Measurements from ENCODE around the gene HNRNPAB. TPM values are rescaled to one million over a fixed set of nuclear protein-coding genes. Genes with fewer than 3 reads are reported as not detected.

Gene HNRNPAB
- total RNA-seq, 1 donor from 2014 or later, result 162 TPM

DNA sequence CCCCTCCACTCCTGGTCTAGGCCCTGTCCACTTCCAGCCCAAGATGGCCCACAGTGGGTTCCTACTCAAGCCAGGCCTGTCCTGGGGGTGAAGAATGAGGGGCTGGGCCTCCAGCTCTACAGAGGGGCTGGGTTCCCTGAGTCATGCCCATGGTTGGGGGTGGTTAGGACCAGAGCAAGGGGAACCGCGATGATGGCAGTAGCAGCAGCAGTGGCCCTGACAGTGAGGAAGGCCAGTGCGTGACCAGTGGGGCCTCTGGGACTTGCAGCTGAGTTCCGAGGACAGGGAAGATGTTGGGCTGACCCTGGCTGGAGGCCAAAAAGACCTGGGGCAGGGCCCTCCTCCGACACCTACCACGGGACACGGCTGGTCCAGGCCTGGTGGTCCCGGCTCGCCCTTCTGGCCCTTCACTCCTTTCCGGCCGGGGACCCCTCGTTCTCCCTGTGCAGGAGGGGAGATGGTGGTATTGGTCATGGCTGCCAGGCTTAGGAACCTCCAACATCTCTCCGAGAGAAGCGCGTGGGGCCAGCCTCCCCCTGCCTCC is 37.4 kb downstream of the HNRNPAB start:
- no peak for DNase-seq (ENCODE audit: low spot score)
- Mint-ChIP-seq H3K36me3 (ENCODE audit: low read depth, unreplicated experiment) (peaks cover 7% of the 10 kb centered on the region), H3K4me3 (ENCODE audit: unreplicated experiment) (no peak overlapping the region), H3K9me3 (ENCODE audit: unreplicated experiment) (no peaks in the 10 kb centered on the region), H3K27me3 (ENCODE audit: unreplicated experiment) (peaks cover 13% of the 10 kb centered on the region), H3K4me1 (ENCODE audit: unreplicated experiment) (peaks cover 5% of the 10 kb centered on the region), H3K27ac (ENCODE audit: unreplicated experiment) (no peak overlapping the region)
- TF ChIP-seq, protein P1, sequence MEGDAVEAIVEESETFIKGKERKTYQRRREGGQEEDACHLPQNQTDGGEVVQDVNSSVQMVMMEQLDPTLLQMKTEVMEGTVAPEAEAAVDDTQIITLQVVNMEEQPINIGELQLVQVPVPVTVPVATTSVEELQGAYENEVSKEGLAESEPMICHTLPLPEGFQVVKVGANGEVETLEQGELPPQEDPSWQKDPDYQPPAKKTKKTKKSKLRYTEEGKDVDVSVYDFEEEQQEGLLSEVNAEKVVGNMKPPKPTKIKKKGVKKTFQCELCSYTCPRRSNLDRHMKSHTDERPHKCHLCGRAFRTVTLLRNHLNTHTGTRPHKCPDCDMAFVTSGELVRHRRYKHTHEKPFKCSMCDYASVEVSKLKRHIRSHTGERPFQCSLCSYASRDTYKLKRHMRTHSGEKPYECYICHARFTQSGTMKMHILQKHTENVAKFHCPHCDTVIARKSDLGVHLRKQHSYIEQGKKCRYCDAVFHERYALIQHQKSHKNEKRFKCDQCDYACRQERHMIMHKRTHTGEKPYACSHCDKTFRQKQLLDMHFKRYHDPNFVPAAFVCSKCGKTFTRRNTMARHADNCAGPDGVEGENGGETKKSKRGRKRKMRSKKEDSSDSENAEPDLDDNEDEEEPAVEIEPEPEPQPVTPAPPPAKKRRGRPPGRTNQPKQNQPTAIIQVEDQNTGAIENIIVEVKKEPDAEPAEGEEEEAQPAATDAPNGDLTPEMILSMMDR (IDR thresholded peaks at IDR 0.05; ENCODE audit: unreplicated experiment), result no peak

DNA sequence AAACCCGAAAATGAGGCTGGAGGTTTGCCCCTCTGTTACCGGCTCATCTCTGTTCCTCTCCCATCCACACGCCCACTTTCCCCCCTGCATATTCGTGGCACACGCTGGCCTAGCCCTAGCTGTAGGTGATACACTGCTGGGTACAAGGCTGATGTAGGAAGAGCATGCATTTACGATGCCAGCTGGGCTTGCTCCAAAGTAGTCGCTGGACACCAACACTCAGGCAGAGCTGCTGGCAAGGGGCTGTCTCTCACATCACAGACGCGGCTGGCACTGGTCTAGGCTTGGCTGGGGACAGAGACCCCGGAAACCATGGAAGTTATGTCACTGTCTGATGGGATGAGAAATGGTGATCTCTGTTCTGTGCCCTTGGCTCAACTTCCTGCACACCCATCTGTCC is 38.1 kb downstream of the HNRNPAB start:
- Mint-ChIP-seq H3K36me3 (ENCODE audit: low read depth, unreplicated experiment) (peaks cover 7% of the 10 kb centered on the region), H3K4me3 (ENCODE audit: unreplicated experiment) (no peak overlapping the region), H3K4me1 (ENCODE audit: unreplicated experiment) (peaks cover 5% of the 10 kb centered on the region), H3K9me3 (ENCODE audit: unreplicated experiment) (no peaks in the 10 kb centered on the region), H3K27me3 (ENCODE audit: unreplicated experiment) (peaks cover 15% of the 10 kb centered on the region), H3K27ac (ENCODE audit: unreplicated experiment) (no peak overlapping the region)
- no peak for DNase-seq (ENCODE audit: low spot score)
- TF ChIP-seq, protein P1 (IDR thresholded peaks at IDR 0.05; ENCODE audit: unreplicated experiment), result no peak

DNA sequence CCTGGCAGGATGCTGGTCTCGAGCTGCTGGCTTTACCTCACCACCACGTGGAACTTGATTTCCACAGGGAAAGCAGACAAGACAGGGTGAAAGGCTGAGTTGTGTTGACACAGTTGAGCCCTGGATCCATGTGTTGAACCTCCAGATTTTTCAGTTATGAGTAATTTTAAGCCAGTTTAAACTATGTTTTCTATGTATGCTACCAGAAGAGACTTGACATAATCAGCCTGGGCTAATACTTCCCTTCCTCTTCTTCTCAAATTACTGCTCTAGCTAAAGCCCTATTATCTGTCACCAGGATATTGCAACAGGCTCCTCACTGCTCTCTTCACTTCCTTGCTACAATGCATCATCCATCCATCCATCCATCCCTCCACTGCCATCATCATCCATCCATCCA is 40.2 kb downstream of the HNRNPAB start:
- H3K9me3 Mint-ChIP-seq (ENCODE audit: unreplicated experiment), result no peaks in the 10 kb centered on the region
- TF ChIP-seq, protein P1 (IDR thresholded peaks at IDR 0.05; ENCODE audit: unreplicated experiment), result no peak
- H3K27ac Mint-ChIP-seq (ENCODE audit: unreplicated experiment), result no peak overlapping the region
- peaks cover 4% of the 10 kb centered on the region for H3K4me1 Mint-ChIP-seq (ENCODE audit: unreplicated experiment)
- peaks cover 13% of the 10 kb centered on the region for H3K27me3 Mint-ChIP-seq (ENCODE audit: unreplicated experiment)
- peaks cover 6% of the 10 kb centered on the region for H3K36me3 Mint-ChIP-seq (ENCODE audit: low read depth, unreplicated experiment)
- no peak for DNase-seq (ENCODE audit: low spot score)
- H3K4me3 Mint-ChIP-seq (ENCODE audit: unreplicated experiment), result no peak overlapping the region

DNA sequence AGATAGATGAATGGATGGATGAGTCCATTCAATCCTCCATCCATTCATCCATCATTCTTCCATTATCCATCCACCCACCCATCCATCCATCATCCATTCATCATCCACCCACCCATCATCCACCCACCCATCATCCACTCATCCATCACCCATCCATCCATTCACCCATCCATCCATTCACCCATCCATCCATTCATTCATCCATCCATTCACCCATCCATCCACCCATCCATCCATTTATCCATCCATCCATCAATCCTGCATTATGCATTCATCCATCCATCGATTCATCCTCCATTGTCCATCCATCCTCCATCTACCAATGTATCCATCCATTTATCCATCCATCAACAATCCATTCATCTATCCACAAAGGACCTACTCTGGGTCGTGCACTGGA is 41.1 kb downstream of the HNRNPAB start:
- Mint-ChIP-seq H3K4me1 (ENCODE audit: unreplicated experiment) (peaks cover 4% of the 10 kb centered on the region), H3K4me3 (ENCODE audit: unreplicated experiment) (no peak overlapping the region), H3K9me3 (ENCODE audit: unreplicated experiment) (no peaks in the 10 kb centered on the region), H3K36me3 (ENCODE audit: low read depth, unreplicated experiment) (peaks cover 9% of the 10 kb centered on the region), H3K27me3 (ENCODE audit: unreplicated experiment) (peaks cover 16% of the 10 kb centered on the region), H3K27ac (ENCODE audit: unreplicated experiment) (no peak overlapping the region)
- no peak for DNase-seq (ENCODE audit: low spot score)
- TF ChIP-seq, protein P1 (IDR thresholded peaks at IDR 0.05; ENCODE audit: unreplicated experiment), result no peak

DNA sequence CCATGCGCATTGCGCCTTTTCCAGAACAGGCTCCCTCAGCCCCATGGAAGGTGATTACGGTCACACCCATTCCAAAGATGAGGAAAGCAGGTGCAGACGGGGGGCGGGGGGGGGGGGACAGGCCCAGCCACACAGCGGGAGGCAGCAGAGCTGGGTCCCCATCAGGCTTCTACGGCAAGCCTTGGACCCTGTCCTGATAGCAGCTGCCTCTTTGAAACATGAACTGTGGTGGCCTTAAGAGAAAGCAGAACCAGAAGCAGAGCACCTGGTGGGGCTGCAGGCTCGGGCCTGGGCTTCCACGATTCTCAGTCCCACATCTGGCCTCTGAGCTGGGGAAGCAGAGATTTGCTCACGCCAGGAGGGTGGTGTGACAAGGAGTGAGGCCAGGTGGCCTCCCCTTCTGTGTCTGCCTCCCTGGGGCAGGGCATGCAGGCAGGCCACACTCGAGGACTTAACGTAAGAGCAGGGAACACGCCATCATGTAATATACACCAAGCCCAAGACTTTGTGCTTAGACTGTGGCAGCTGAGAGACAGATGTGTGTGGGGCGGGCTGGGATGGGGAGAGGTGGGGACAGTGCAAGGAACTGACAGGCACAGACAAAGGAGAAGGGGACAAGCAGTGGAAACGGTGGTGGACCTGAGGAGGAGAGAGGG is 42.4 kb downstream of the HNRNPAB start:
- Mint-ChIP-seq H3K9me3 (ENCODE audit: unreplicated experiment) (no peaks in the 10 kb centered on the region), H3K27ac (ENCODE audit: unreplicated experiment) (no peak overlapping the region), H3K4me3 (ENCODE audit: unreplicated experiment) (no peak overlapping the region), H3K4me1 (ENCODE audit: unreplicated experiment) (peaks cover 4% of the 10 kb centered on the region), H3K36me3 (ENCODE audit: low read depth, unreplicated experiment) (peaks cover 9% of the 10 kb centered on the region), H3K27me3 (ENCODE audit: unreplicated experiment) (peaks cover 16% of the 10 kb centered on the region)
- TF ChIP-seq, protein P1 (IDR thresholded peaks at IDR 0.05; ENCODE audit: unreplicated experiment), result no peak
- DNase-seq (ENCODE audit: low spot score), result no peak
